Measurements from ENCODE around the gene TRAPPC3. TPM values are rescaled to one million over a fixed set of nuclear protein-coding genes. Genes with fewer than 3 reads are reported as not detected.

TRAPPC3 gene
- total and polyA plus RNA-seq, 9 of the 15 experiments (the other 6 are each of a cell fraction or from before 2014, with no cell fraction given), result 20.6 to 141 (median 112) TPM

GRCh38 chr1:36154765-36155407 lies 5.6 kb upstream of the TRAPPC3 start (continued):
- TF ChIP-seq CUX1 (CRISPR knock-in tag; IDR thresholded peaks at IDR 0.05), result no peak
- no peak for TF ChIP-seq SUPT5H (IDR thresholded peaks at IDR 0.05)
- TF ChIP-seq, protein P1, sequence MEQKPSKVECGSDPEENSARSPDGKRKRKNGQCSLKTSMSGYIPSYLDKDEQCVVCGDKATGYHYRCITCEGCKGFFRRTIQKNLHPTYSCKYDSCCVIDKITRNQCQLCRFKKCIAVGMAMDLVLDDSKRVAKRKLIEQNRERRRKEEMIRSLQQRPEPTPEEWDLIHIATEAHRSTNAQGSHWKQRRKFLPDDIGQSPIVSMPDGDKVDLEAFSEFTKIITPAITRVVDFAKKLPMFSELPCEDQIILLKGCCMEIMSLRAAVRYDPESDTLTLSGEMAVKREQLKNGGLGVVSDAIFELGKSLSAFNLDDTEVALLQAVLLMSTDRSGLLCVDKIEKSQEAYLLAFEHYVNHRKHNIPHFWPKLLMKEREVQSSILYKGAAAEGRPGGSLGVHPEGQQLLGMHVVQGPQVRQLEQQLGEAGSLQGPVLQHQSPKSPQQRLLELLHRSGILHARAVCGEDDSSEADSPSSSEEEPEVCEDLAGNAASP (IDR thresholded peaks at IDR 0.05), result no peak
- TF ChIP-seq ZBTB12 (CRISPR knock-in tag; IDR thresholded peaks at IDR 0.05), result no peak
- TF ChIP-seq EP400 (IDR thresholded peaks at IDR 0.05), result no peak
- TF ChIP-seq ZNF436 (CRISPR knock-in tag; IDR thresholded peaks at IDR 0.05), result no peak
- TF ChIP-seq HMGN3 (IDR thresholded peaks at IDR 0.05; ENCODE audit: borderline replicate concordance, extremely low read depth, insufficient read length, low read depth, low read length), result peak; percentile 13
- TF ChIP-seq, protein P2, sequence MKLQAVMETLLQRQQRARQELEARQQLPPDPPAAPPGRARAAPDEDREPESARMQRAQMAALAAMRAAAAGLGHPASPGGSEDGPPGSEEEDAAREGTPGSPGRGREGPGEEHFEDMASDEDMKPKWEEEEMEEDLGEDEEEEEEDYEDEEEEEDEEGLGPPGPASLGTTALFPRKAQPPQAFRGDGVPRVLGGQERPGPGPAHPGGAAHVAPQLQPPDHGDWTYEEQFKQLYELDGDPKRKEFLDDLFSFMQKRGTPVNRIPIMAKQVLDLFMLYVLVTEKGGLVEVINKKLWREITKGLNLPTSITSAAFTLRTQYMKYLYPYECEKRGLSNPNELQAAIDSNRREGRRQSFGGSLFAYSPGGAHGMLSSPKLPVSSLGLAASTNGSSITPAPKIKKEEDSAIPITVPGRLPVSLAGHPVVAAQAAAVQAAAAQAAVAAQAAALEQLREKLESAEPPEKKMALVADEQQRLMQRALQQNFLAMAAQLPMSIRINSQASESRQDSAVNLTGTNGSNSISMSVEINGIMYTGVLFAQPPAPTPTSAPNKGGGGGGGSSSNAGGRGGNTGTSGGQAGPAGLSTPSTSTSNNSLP (IDR thresholded peaks at IDR 0.05; ENCODE audit: borderline replicate concordance, low read depth, low read length), result no peak
- TF ChIP-seq HNRNPK (IDR thresholded peaks at IDR 0.05; ENCODE audit: low read depth, low read length, poor library complexity, severe bottlenecking), result no peak
- TF ChIP-seq NFXL1 (CRISPR knock-in tag; IDR thresholded peaks at IDR 0.05), result no peak
- no peak for TF ChIP-seq POLR2H (tag; IDR thresholded peaks at IDR 0.05; ENCODE audit: low read depth)
- no peak for TF ChIP-seq RHOXF2B (CRISPR knock-in tag; conservative IDR thresholded peaks at IDR 0.05)
- TF ChIP-seq ZNF354B (CRISPR knock-in tag; IDR thresholded peaks at IDR 0.05), result no peak
- TF ChIP-seq ZNF77 (CRISPR knock-in tag; IDR thresholded peaks at IDR 0.05), result no peak
- no peak for TF ChIP-seq TCF15 (CRISPR knock-in tag; IDR thresholded peaks at IDR 0.05)
- TF ChIP-seq PML (IDR thresholded peaks at IDR 0.05; ENCODE audit: low read length), result no peak
- TF ChIP-seq FOXJ2 (tag; IDR thresholded peaks at IDR 0.05), result no peak
- no peak for TF ChIP-seq RAD21 (CRISPR knock-in tag; conservative IDR thresholded peaks at IDR 0.05 in 1 of 2, IDR thresholded peaks at IDR 0.05 in 1 of 2)
- TF ChIP-seq COPS2 (conservative IDR thresholded peaks at IDR 0.05), result no peak

Data from K562 (cell line).